HEK293T (cell line): ENCODE results near the gene SQSTM1.

Experiments
- ARNT ChIP-seq: fragments of 450-650 bp; IDR thresholded peaks from 2 replicates; pipeline ENCODE4 v1.6.1; 2017; ENCODE audit warnings: mild to moderate bottlenecking
- BHLHE40 ChIP-seq: fragments of 450-650 bp; IDR thresholded peaks from 2 replicates; pipeline ENCODE4 v1.6.1; 2016; ENCODE audit warnings: mild to moderate bottlenecking, moderate library complexity, borderline replicate concordance
- ELF4 ChIP-seq: fragments of 450-650 bp; IDR thresholded peaks from 2 replicates; pipeline ENCODE4 v1.6.1; 2017; ENCODE audit warnings: antibody characterized with exemption
- FOXA1 ChIP-seq: fragments of 450-650 bp; IDR thresholded peaks from 2 replicates; pipeline ENCODE4 v1.6.1; 2016; ENCODE audit warnings: mild to moderate bottlenecking
- FOXK2 ChIP-seq: fragments of 450-650 bp; IDR thresholded peaks from 2 replicates; pipeline ENCODE4 v1.6.1; 2016; ENCODE audit warnings: mild to moderate bottlenecking
- FOXM1 ChIP-seq: fragments of 450-650 bp; IDR thresholded peaks from 2 replicates; pipeline ENCODE4 v1.6.1; 2017; ENCODE audit warnings: mild to moderate bottlenecking, borderline replicate concordance
- L3MBTL2 ChIP-seq: fragments of 450-650 bp; conservative IDR thresholded peaks from 2 replicates; pipeline ENCODE4 v1.6.1; 2016; ENCODE audit warnings: mild to moderate bottlenecking
- LEF1 ChIP-seq: fragments of 450-650 bp; IDR thresholded peaks from 2 replicates; pipeline ENCODE4 v1.6.1; 2017; ENCODE audit warnings: mild to moderate bottlenecking, borderline replicate concordance
- PKNOX1 ChIP-seq: fragments of 450-650 bp; IDR thresholded peaks from 2 replicates; pipeline ENCODE4 v1.6.1; 2016
- SP1 ChIP-seq: fragments of 450-650 bp; IDR thresholded peaks from 2 replicates; pipeline ENCODE4 v1.6.1; 2017
- SUZ12 ChIP-seq: fragments of 450-650 bp; IDR thresholded peaks from 2 replicates; pipeline ENCODE4 v1.6.1; 2016; ENCODE audit warnings: mild to moderate bottlenecking
- TARDBP ChIP-seq: fragments of 450-650 bp; IDR thresholded peaks from 2 replicates; pipeline ENCODE4 v1.6.1; 2016
- ZNF384 ChIP-seq: fragments of 450-650 bp; IDR thresholded peaks from 2 replicates; pipeline ENCODE4 v1.6.1; 2016

- TF ChIP-seq ELF4 (no peak), FOXM1 (no peak), LEF1 (no peak), SP1 (no peak), TARDBP (no peak), SUZ12 (no peak), PKNOX1 (no peak), BHLHE40 (no peak), FOXK2 (no peak), FOXA1 (no peak), ARNT (no peak), ZNF384 (no peak), L3MBTL2 (no peak)
Observed at GRCh38 chr5:179786861-179787260, 33.8 kb upstream of the SQSTM1 start.
